ENCODE data around the gene SDHAF4. TPM values are rescaled to one million over a fixed set of nuclear protein-coding genes. Genes with fewer than 3 reads are reported as not detected.
"Not testable (repeated sequence)": the region's sequence is repeated elsewhere in the genome, so short reads cannot be mapped to it uniquely, and the experiment has no call there.

The SDHAF4 gene
- total RNA-seq, 1 donor from 2014 or later: 8.2 TPM

- no peak for TF ChIP-seq CTCF (IDR thresholded peaks at IDR 0.05; ENCODE audit: insufficient read depth, low read length, poor library complexity, severe bottlenecking)
- H3K4me3 ChIP-seq (ENCODE audit: low read depth, low read length): no peak overlapping the region
These were observed 32.5 kb downstream of the SDHAF4 start for GRCh38 chr6:70599187-70599586.

GRCh38 chr6:70601014-70601413 lies 34.3 kb downstream of the SDHAF4 start:
- no peak for TF ChIP-seq CTCF (IDR thresholded peaks at IDR 0.05; ENCODE audit: insufficient read depth, low read length, poor library complexity, severe bottlenecking)
- DNase-seq (ENCODE audit: low read depth): no peak

More at GRCh38 chr6:70599187-70599586, 32.5 kb downstream of the SDHAF4 start:
- no peaks in the 10 kb centered on the region for H3K36me3 ChIP-seq (ENCODE audit: control insufficient read depth, insufficient read depth, low read length)
- DNase-seq (ENCODE audit: low read depth): no peak
- no peaks in the 10 kb centered on the region for H3K27me3 ChIP-seq (ENCODE audit: control insufficient read depth, insufficient read depth, low read length)

GRCh38 chr6:70604254-70604653 lies 37.5 kb downstream of the SDHAF4 start:
- Histone ChIP-seq H3K27me3 (ENCODE audit: control insufficient read depth, insufficient read depth, low read length) (no peaks in the 10 kb centered on the region), H3K4me3 (ENCODE audit: low read depth, low read length) (no peak overlapping the region), H3K36me3 (ENCODE audit: control insufficient read depth, insufficient read depth, low read length) (no peaks in the 10 kb centered on the region)
- no peak for DNase-seq (ENCODE audit: low read depth)
- TF ChIP-seq CTCF (IDR thresholded peaks at IDR 0.05; ENCODE audit: insufficient read depth, low read length, poor library complexity, severe bottlenecking): no peak

More at GRCh38 chr6:70601014-70601413, 34.3 kb downstream of the SDHAF4 start:
- Histone ChIP-seq H3K27me3 (ENCODE audit: control insufficient read depth, insufficient read depth, low read length) (no peaks in the 10 kb centered on the region), H3K36me3 (ENCODE audit: control insufficient read depth, insufficient read depth, low read length) (no peaks in the 10 kb centered on the region), H3K4me3 (ENCODE audit: low read depth, low read length) (no peak overlapping the region)

- H3K27me3 ChIP-seq (ENCODE audit: control insufficient read depth, insufficient read depth, low read length); H3K36me3 ChIP-seq (ENCODE audit: control insufficient read depth, insufficient read depth, low read length); DNase-seq (ENCODE audit: low read depth); H3K4me3 ChIP-seq (ENCODE audit: low read depth, low read length): not testable (repeated sequence)
These were observed 40.6 kb downstream of the SDHAF4 start for GRCh38 chr6:70607371-70607770.

GRCh38 chr6:70609181-70609580 lies 42.5 kb downstream of the SDHAF4 start:
- H3K27me3 ChIP-seq (ENCODE audit: control insufficient read depth, insufficient read depth, low read length); DNase-seq (ENCODE audit: low read depth); H3K4me3 ChIP-seq (ENCODE audit: low read depth, low read length); H3K36me3 ChIP-seq (ENCODE audit: control insufficient read depth, insufficient read depth, low read length): not testable (repeated sequence)

GRCh38 chr6:70616728-70617260 lies 50.1 kb downstream of the SDHAF4 start:
- DNase-seq (ENCODE audit: low read depth): no peak
- no peaks in the 10 kb centered on the region for H3K27me3 ChIP-seq (ENCODE audit: control insufficient read depth, insufficient read depth, low read length)
- no peak for TF ChIP-seq CTCF (IDR thresholded peaks at IDR 0.05; ENCODE audit: insufficient read depth, low read length, poor library complexity, severe bottlenecking)
- no peaks in the 10 kb centered on the region for H3K36me3 ChIP-seq (ENCODE audit: control insufficient read depth, insufficient read depth, low read length)
- no peak overlapping the region for H3K4me3 ChIP-seq (ENCODE audit: low read depth, low read length)

GRCh38 chr6:70620746-70621145 lies 54.0 kb downstream of the SDHAF4 start:
- Histone ChIP-seq H3K36me3 (ENCODE audit: control insufficient read depth, insufficient read depth, low read length) (no peaks in the 10 kb centered on the region), H3K4me3 (ENCODE audit: low read depth, low read length) (no peak overlapping the region), H3K27me3 (ENCODE audit: control insufficient read depth, insufficient read depth, low read length) (no peaks in the 10 kb centered on the region)
- no peak for DNase-seq (ENCODE audit: low read depth)
- TF ChIP-seq CTCF (IDR thresholded peaks at IDR 0.05; ENCODE audit: insufficient read depth, low read length, poor library complexity, severe bottlenecking): no peak

Measured in kidney epithelial cell (primary cell).